ENCODE measurements around the gene FBXL19.
A peak's percentile ranks its signal among the peaks of the same experiment; 100 is the strongest.

The FBXL19 gene

DNA sequence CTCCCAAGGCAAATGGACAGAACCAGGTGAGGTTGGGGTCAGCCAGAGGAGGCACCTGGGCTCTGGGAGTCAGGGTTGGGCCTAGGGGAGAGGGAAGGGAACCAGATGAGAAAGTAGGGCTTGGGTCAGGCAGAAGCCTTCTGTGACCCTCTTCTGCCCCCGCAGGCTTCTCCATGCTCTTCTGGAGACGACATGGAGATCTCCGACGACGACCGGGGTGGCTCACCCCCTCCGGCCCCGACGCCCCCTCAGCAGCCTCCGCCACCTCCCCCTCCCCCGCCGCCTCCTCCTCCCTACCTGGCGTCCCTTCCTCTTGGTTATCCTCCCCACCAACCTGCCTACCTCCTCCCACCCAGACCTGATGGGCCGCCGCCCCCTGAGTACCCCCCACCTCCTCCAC lies 42.1 kb downstream of the FBXL19 start:
- DNase-seq = no peak

DNA sequence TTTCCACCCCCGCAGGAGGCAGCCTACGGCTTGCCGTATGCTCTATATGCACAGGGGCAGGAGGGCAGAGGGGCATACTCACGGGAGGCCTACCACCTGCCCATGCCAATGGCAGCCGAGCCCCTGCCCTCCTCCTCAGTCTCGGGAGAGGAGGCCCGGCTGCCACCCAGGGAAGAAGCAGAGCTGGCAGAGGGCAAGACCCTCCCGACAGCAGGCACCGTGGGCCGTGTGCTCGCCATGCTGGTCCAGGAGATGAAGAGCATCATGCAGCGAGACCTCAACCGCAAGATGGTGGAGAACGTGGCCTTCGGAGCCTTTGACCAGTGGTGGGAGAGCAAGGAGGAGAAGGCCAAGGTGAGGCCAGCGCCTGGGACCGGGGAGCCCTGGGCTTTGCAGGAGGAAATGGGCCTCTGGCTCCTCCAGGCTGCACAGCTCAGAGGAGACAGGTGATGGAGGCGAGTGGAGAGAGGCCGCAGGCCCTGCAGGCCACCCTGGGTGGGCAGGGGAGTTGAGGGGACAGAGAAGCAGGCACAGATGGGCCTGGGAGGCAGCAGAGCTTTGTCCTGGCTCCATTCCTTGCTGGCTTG lies 42.8 kb downstream of the FBXL19 start:
- DNase-seq = no peak

DNA sequence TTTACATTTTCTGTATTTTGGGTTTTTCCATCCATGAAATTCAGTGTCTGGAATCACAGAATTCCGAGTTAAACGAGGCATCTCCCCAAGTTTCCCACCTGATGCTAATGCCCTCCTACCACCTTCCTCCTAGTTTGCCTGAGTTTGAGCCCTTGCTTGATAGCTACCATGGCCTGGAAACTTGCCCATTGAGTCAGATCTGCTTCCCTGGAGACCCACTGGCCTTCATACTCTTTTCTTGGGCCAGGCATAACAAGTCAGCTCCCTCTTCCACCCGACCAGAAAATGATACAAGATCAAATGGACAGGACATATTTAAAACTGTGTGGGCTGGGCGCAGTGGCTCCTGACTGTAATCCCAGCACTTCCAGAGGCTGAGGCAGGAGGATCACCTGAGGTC lies 44.4 kb downstream of the FBXL19 start:
- no peak for DNase-seq

DNA sequence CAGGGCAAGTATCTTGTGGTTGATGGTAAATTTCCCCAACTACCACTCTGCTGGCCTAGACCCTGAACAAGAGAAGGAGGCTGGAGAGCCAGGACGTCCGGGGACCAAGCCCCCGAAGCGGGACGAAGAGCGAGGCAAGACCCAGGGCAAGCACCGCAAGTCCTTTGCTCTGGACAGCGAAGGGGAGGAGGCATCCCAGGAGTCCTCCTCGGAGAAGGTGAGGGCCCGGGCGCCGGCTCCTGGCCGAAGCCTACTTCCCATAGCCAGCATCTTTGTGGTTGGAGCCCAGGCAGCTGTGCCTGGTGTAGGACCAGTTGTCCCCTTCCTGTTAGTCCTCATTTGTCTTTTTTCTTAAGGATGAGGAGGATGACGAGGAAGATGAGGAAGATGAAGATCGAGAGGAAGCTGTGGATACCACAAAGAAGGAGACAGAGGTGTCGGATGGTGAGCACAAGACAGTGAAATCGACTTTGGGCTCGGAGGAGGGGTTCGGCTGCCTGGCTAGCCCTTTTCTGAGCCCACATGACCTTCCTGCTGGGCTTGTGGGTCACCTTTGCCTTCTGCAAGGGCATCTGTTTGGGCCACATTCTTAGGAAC lies 46.0 kb downstream of the FBXL19 start:
- no peak for DNase-seq

DNA sequence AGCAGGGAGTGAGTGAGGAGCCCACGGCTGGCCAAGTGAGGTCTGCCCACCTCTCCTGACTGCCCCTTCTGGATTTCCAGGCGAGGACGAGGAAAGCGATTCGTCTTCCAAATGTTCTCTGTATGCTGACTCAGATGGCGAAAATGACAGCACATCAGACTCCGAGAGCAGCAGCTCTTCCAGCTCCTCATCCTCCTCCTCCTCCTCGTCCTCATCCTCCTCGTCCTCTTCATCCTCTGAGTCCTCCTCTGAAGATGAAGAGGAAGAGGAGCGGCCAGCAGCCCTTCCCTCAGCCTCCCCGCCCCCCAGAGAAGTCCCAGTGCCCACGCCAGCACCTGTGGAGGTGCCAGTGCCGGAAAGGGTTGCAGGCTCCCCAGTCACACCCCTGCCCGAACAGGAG lies 47.9 kb downstream of the FBXL19 start:
- DNase-seq = no peak

GRCh38 chr16:30972872-30973271 lies 49.5 kb downstream of the FBXL19 start:
- DNase-seq = no peak

DNA sequence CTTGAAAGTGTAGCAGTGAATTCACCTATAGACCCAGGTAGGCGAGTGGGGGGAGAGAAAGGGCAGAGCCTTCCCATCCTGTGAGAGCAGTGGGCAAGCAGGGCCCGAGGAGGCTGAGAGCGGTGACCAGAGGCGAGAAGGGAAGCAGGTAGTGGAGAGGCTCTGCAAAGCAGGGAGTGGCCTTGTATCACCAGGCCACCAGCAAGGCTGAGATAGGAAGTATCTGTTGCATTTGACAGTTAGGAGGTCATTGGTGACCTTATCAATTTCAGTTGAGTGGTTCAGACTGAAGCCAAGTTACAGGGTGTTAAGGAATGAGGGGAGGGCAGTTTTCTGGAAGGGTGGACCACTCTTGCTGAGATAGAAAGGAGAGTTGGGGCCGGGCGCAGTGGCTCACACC lies 51.0 kb downstream of the FBXL19 start:
- no peak for DNase-seq

- DNase-seq = no peak
Measured at GRCh38 chr16:30976486-30976885, 53.1 kb downstream of the FBXL19 start.

DNA sequence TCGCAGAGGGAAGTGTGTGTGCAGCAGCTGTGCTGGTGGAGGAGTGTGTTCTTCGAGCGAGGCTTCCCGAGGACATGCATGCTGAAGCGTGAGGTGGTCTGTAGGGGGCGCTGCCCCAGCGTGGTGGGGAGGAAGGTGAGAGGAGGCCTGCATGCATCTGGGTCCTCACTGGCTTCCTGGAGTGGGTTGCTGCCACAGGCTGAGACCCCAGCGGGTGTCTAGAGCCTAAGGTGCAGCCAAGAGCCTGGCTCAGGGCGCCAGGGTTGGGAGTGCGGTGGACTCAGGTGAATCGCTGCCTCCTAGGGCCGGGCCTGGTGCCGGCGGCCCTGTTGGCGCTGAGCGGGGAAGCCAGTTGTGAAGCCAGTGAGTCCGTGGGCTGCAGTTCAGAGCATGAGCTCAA lies 54.1 kb downstream of the FBXL19 start:
- no peak for DNase-seq

GRCh38 chr16:30979170-30980022 lies 56.0 kb downstream of the FBXL19 start:
- no peak for DNase-seq

DNA sequence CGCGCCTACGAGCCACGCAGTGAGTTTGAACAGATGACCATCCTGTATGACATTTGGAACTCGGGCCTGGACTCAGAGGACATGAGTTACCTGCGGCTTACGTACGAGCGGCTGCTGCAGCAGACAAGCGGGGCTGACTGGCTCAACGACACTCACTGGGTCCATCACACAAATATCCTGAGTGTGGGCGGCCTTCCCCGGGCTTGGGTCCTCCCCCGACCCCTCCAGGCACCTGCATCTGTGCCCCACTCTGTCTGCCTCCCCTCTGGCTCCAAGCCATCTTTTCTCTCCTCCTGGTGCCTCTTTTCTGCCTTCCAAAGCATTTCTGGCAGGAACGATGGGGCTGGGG lies 56.6 kb downstream of the FBXL19 start:
- no peak for DNase-seq

GRCh38 chr16:30980434-30980833 lies 57.1 kb downstream of the FBXL19 start:
- DNase-seq = no peak

- no peak for DNase-seq
Measured at GRCh38 chr16:30980959-30981358, 57.6 kb downstream of the FBXL19 start.

DNA sequence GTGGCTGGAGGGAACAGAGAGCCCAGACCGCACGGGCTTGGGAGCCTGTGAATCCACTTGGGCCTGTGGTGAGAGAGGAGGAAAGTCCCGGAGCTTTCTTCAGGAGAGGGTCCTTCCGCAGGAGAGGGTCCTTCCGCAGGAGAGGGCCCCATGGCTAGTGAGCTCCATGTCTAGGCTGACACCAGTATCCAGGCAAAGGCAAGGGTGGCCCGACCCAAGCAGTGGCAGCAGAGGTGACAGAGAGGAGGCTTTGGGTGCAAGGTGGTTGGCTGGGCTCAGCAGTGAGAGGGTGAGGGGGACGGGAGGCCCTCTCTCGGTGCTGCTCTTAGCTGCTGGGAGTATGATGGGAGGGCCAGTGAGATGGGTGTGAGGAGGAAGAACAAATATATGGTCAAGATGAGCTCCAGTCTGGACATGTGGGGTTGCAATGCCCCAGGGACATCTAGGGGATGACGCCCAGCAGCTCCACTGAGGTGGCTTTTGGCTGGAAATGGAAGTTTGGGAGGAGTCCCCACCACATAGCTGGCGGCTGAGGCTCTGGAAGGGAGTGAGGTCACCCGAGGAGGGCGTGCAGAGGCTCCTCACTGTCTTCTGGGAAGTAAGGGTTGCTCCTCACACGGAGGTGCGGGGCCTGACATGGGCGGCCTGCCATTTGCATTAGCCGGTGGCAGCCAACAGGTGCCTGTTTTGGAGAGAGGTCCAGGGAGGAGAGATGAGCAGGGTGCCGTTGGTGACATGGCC lies 59.3 kb downstream of the FBXL19 start:
- no peak for DNase-seq

DNA sequence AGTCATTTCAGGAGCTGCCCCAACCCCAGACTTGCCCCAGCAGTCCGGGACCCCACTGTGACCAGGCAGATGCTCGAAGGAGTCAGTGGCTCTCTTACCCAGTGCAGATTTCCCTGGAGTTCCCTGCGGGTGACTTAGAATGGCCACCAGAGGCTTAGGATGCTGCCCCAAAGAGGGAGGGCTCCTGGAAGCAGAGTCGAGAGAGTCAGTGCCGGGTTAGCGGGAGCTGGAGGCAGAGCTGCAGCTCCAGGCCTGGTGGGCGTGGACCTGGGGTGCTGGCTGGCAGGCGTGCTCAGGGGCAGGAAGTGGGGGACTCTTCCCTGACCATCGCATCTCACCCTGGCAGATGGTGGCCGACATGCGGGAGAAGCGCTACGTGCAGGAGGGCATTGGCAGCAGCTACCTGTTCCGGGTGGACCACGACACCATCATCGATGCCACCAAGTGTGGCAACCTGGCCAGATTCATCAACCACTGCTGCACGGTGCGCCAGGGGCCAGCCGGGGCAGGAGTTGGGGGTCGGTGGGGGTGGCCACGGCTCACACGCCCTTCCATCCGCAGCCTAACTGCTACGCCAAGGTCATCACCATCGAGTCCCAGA lies 60.0 kb downstream of the FBXL19 start:
- DNase-seq = no peak

GRCh38 chr16:30983898-30984610 lies 60.7 kb downstream of the FBXL19 start:
- no peak for DNase-seq

- peak; percentile 26 for DNase-seq
Measured at GRCh38 chr16:30984669-30985400, 61.5 kb downstream of the FBXL19 start, which contains the start of gene HSD3B7. Gene HSD3B7 (plus strand): TSS chr16:30985207. CDS start chr16:30985659, 452 bp downstream.

DNA sequence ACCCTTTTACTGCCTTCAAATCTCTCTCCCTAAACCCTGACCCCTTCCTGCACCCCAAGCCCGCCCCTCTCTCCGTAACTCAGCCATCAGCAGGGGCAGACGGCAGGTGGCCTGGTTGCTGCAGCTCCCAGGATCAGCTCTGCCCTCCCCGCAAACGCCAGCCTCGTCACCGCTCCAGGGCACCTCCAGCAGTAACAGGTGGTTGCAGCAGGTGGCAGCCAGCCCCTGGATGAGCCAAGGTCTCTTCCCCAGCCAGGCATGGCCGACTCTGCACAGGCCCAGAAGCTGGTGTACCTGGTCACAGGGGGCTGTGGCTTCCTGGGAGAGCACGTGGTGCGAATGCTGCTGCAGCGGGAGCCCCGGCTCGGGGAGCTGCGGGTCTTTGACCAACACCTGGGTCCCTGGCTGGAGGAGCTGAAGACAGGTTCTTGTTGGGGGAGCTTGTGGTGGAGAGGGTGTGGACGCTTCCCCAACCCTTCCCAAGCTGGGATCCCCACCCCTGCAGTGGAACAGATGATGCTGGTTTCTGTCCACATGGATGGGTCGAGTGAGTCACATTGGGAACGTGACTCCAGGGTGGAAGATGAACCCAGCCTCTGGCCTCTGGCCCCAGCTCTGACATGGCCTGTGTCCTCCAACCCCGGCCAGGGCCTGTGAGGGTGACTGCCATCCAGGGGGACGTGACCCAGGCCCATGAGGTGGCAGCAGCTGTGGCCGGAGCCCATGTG lies 62.2 kb downstream of the FBXL19 start:
- peak; percentile 59 for DNase-seq

DNA sequence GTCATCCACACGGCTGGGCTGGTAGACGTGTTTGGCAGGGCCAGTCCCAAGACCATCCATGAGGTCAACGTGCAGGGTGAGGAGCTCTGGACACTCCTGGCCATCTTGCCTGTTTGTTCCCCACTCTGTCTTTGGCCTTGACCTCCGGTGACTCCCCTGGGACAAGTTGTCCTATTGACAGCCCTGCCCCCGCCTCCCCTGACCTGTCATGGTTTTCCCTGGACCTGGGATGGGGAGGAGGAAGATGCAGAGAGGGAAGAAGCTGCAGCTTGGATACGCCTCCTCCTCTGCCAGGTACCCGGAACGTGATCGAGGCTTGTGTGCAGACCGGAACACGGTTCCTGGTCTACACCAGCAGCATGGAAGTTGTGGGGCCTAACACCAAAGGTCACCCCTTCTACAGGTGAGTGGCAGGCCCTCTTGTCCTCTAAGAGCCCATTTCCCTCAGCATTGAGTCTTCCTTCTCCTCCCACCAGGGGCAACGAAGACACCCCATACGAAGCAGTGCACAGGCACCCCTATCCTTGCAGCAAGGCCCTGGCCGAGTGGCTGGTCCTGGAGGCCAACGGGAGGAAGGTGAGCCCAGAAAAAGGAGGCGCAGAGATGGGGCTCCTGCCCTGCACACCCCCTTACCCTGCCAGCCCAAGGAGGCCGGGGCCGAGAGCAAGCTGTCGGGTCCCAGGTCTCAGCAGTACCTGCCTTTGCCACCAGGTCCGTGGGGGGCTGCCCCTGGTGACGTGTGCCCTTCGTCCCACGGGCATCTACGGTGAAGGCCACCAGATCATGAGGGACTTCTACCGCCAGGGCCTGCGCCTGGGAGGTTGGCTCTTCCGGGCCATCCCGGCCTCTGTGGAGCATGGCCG lies 63.0 kb downstream of the FBXL19 start:
- no peak for DNase-seq
